GM21529 (cell line): ENCODE measurements around the gene RNF44.
"Not testable (repeated sequence)": the region's sequence is repeated elsewhere in the genome, so short reads cannot be mapped to it uniquely, and the experiment has no call there.

Experiments used
- ATAC-seq: cut with Tn5 transposase; IDR thresholded peaks from one replicate; pipeline ENCODE4 v1.9.1; 2021; ENCODE audit not compliant: unreplicated experiment

The RNF44 gene

GRCh38 chr5:176552332-176552869 is 15.2 kb upstream of the RNF44 start:
- no peak for ATAC-seq

DNA sequence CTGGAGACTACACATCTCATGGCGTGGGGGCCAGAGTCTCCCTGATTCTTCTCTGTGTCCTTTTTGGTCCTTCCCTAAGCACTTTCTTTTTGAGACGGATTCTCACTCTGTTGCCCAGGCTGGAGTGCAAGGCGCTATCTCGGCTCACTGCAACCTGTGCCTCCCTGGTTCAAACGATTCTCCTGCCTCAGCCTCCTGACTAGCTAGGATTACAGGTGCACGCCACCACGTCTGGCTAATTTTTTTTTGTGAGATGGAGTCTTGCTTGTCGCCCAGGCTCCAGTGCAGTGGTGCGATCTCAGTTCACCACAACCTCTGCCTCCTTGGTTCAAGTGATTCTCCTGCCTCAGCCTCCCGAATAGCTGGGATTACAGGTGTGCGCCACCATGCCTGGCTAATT is 13.7 kb upstream of the RNF44 start:
- ATAC-seq = not testable (repeated sequence)

DNA sequence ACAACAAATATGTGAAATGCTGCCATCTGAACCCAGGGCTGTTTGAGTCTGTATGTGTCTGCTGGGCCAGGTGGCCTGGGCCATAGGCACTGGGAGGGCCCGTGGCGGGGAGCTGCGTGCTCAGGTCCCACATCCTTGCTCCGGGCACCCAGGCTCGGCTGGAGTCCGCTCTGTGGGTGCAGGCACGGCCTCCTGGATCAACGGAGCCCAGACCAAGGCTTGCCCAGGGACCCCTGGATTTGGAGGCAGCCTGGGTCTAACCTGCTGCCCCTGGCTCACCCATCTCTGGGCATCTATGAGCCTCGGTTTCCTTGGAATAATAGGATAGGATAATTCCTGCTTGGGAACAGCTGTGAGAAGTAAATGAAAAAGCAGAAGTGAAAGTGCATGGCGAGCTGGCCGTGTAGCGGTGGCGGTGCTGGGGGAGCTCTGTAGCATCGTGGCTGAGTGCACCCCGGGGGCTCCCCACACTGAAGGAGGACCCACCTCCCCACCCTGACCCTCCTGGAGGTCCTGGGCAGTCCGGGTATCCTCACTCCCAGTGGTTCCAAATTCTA is 13.2 kb upstream of the RNF44 start:
- peak; percentile 47 for ATAC-seq

- ATAC-seq = no peak
Observed at GRCh38 chr5:176549871-176550270, 12.7 kb upstream of the RNF44 start.

GRCh38 chr5:176548967-176549444 is 11.8 kb upstream of the RNF44 start, which contains the start of gene CDHR2:
Gene CDHR2 (plus strand): TSS chr5:176549342. CDS start chr5:176565353, 16,011 bp downstream.
- ATAC-seq = no peak

GRCh38 chr5:176547802-176548201 is 10.6 kb upstream of the RNF44 start:
- ATAC-seq = no peak

GRCh38 chr5:176545737-176546509 is 8.7 kb upstream of the RNF44 start:
- no peak for ATAC-seq

GRCh38 chr5:176545388-176545736 is 8.2 kb upstream of the RNF44 start:
- ATAC-seq = no peak

- ATAC-seq = peak; percentile 65
Observed at GRCh38 chr5:176543428-176544182, 6.4 kb upstream of the RNF44 start.

- peak; percentile 41 for ATAC-seq
Observed at GRCh38 chr5:176542596-176543427, 5.6 kb upstream of the RNF44 start.

GRCh38 chr5:176542135-176542595 is 5.0 kb upstream of the RNF44 start:
- ATAC-seq = no peak

DNA sequence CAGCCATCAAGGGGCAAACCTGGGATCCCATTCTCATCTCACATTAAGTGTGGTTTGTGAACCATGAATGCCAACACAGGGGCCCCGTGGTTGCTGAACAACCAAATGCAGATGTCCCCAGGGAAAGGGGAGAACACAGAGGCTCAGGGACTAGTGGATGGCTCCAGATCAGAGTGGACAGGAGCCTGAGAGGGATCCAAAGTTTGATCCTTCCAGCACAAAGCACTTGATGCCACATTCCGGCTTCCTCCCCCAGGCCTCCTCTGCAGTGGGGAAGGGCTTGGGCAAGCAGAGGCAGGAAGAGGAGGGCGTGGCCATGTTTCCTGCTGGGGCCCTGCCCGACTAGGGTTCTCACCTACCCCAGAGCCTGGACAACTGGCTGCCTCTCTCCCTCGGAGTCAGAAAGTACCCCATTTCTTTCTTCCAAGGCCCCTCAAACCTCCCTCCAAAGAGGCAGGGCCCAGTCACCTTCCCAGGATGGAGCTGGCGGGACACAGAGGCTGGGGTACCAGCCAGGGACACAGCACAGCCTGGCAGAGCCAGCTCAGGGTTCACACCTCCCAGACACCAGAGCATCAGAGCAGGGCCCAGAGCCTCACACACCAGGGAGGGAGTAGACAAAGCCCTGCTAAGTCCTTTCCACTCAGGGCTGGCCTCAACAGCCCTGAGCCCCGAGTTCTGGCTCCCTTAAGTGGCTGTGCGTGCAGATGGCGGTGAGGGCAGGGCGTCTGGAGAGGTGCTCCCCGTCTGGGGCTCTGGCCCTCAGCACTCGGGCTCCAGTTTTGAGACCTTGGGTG is 4.3 kb upstream of the RNF44 start:
- ATAC-seq = no peak

GRCh38 chr5:176540956-176541337 is 3.7 kb upstream of the RNF44 start:
- ATAC-seq = no peak

GRCh38 chr5:176540476-176540899 is 3.3 kb upstream of the RNF44 start:
- no peak for ATAC-seq

GRCh38 chr5:176538989-176539384 is 1.8 kb upstream of the RNF44 start:
- ATAC-seq = no peak

- ATAC-seq = no peak
Observed at GRCh38 chr5:176538230-176538988, 1.2 kb upstream of the RNF44 start.

- ATAC-seq = peak; percentile 64
Observed at GRCh38 chr5:176537554-176538229, 490 bp upstream of the RNF44 start.

- peak; percentile 26 for ATAC-seq
Observed at GRCh38 chr5:176536132-176536901, 885 bp downstream of the RNF44 start.
